Kidney epithelial cell (primary cell): ENCODE results near the gene BTG4. TPM values are rescaled to one million over a fixed set of nuclear protein-coding genes. Genes with fewer than 3 reads are reported as not detected.

Source experiments
- DNase-seq: peaks from one replicate; pipeline ENCODE4 v3.0.0-alpha.2; 2010; ENCODE audit warnings: low read depth
- H3K27me3 ChIP-seq: 2 replicates; pipeline ENCODE4 v1.6.0; 2011; ENCODE audit warnings: low read length; ENCODE audit not compliant: control insufficient read depth, insufficient read depth
- H3K36me3 ChIP-seq: 2 replicates; pipeline ENCODE4 v1.5.1; 2011; ENCODE audit warnings: low read length; ENCODE audit not compliant: control insufficient read depth, insufficient read depth
- H3K4me3 ChIP-seq: 2 replicates; pipeline ENCODE4 v1.5.1; 2011; ENCODE audit warnings: low read depth, mild to moderate bottlenecking, control low read depth, low read length
- total RNA-seq: library from RNA; depleted of rRNA; stranded (reverse); fragments of >200 nt; gene quantifications from 2 replicates; pipeline ENCODE4 v1.2.3, GENCODE V29; 2015
- TF ChIP-seq, protein P1 (sequence below): IDR thresholded peaks from 2 replicates; pipeline ENCODE4 v1.5.1; 2011; ENCODE audit warnings: mild to moderate bottlenecking, moderate library complexity, low read length, control low read depth, inconsistent platforms; ENCODE audit not compliant: insufficient read depth, poor library complexity, severe bottlenecking

Gene BTG4
- total RNA-seq = 0.08 TPM in 1 of 2 replicates, not detected in the other

GRCh38 chr11:111512296-111513239 is at the start of gene BTG4:
Gene BTG4 (minus strand): TSS chr11:111512386. CDS start chr11:111498776, 13,610 bp downstream.
- no peaks in the 10 kb centered on the region for H3K36me3 ChIP-seq
- H3K4me3 ChIP-seq = peak within 1 kb of the TSS; percentile 59
- peaks cover 8% of the 10 kb centered on the region for H3K27me3 ChIP-seq
- TF ChIP-seq, protein P1, sequence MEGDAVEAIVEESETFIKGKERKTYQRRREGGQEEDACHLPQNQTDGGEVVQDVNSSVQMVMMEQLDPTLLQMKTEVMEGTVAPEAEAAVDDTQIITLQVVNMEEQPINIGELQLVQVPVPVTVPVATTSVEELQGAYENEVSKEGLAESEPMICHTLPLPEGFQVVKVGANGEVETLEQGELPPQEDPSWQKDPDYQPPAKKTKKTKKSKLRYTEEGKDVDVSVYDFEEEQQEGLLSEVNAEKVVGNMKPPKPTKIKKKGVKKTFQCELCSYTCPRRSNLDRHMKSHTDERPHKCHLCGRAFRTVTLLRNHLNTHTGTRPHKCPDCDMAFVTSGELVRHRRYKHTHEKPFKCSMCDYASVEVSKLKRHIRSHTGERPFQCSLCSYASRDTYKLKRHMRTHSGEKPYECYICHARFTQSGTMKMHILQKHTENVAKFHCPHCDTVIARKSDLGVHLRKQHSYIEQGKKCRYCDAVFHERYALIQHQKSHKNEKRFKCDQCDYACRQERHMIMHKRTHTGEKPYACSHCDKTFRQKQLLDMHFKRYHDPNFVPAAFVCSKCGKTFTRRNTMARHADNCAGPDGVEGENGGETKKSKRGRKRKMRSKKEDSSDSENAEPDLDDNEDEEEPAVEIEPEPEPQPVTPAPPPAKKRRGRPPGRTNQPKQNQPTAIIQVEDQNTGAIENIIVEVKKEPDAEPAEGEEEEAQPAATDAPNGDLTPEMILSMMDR = no peak
- DNase-seq = no peak

DNA sequence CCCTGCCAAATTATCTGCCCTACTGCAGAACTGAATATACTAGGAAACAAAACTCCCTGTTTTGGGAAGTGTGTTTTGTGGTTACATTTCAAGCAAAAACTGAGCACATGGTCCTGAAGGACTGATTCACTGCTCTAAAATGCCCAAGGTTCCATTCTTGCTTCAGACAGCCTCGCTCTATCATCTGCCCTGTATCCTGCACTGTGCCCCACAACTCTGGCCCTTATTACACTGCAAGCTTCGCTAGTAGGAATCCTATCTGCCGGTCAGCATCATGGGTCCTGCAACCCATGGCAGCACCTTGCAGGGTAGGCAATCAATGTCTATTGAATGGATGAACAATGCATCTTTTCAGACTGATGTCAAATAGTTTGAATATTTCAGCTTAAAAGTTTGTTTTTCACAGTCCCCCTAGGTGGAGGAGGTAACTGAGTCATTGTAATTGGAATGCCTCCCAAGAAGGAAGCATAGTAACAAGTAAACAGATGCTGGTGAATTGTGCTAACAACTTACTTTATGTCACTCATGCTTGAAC is 49.7 kb upstream of the BTG4 start:
- TF ChIP-seq, protein P1 = no peak
- no peaks in the 10 kb centered on the region for H3K36me3 ChIP-seq
- no peaks in the 10 kb centered on the region for H3K27me3 ChIP-seq
- no peak overlapping the region for H3K4me3 ChIP-seq
- DNase-seq = no peak

- DNase-seq = no peak
- H3K36me3 ChIP-seq = no peaks in the 10 kb centered on the region
- no peak overlapping the region for H3K4me3 ChIP-seq
- H3K27me3 ChIP-seq = no peaks in the 10 kb centered on the region
- TF ChIP-seq, protein P1 = no peak
These were observed 49.1 kb upstream of the BTG4 start for GRCh38 chr11:111561306-111561705.

GRCh38 chr11:111560800-111561199 is 48.6 kb upstream of the BTG4 start:
- Histone ChIP-seq H3K36me3 (no peaks in the 10 kb centered on the region), H3K27me3 (no peaks in the 10 kb centered on the region), H3K4me3 (no peak overlapping the region)
- DNase-seq = no peak
- TF ChIP-seq, protein P1 = no peak

GRCh38 chr11:111559800-111560464 is 47.7 kb upstream of the BTG4 start:
- Histone ChIP-seq H3K4me3 (no peak overlapping the region), H3K36me3 (no peaks in the 10 kb centered on the region), H3K27me3 (no peaks in the 10 kb centered on the region)
- TF ChIP-seq, protein P1 = no peak
- no peak for DNase-seq
